ENCODE results near the gene SPDYE17.
"Not testable (repeated sequence)": the region's sequence is repeated elsewhere in the genome, so short reads cannot be mapped to it uniquely, and the experiment has no call there.

Gene SPDYE17

DNA sequence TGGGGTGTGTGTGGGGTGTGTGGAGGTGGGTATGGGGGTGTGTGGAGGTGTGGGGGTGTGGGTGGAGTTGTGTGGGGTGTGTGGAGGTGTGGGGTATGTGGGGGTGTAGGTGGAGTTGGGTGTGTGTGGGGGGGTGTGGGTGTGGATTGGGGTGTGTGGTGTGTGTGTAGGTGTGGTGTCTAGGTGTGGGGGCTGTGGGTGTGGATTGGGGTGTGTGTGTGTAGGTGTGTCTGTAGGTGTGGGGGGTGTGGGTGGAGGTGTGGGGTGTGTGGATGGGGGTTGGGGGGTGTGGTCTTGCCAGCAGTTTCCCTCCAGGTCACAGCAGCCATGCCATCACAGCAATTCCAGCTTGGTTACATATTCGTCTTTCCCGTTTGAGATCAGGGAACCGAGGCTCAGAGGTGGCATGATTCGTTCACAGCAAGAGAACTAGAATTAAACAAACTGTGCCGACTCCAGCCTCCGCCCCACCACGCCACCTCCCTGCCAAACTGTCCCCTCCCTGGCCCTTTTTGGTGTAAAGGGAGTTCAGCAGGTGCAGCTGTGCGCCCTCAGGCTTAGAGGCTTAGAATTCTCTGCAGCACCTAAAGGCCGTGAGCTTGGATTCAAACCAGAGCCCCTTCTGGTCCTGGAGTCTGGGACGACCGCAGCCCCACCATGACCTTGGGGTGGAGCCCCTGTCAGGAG is 33.3 kb downstream of the SPDYE17 start:
- not testable (repeated sequence) for DNase-seq (ENCODE audit: low read depth in 2 of 2)

DNA sequence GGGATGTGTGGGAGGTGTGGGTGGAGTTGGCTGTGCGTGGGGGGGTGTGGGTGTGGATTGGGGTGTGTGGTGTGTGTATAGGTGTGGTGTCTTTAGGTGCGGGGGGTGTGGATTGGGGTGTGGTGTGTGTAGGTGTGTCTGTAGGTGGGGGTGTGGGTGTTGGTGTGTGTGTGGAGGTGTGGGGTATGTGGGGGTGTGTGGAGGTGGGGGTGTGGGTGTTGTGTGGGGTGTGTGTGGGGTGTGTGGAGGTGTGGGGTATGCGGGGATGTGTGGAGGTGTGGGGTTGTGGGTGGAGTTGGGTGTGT is 33.9 kb downstream of the SPDYE17 start:
- DNase-seq (ENCODE audit: low read depth in 2 of 2), result no peak

DNA sequence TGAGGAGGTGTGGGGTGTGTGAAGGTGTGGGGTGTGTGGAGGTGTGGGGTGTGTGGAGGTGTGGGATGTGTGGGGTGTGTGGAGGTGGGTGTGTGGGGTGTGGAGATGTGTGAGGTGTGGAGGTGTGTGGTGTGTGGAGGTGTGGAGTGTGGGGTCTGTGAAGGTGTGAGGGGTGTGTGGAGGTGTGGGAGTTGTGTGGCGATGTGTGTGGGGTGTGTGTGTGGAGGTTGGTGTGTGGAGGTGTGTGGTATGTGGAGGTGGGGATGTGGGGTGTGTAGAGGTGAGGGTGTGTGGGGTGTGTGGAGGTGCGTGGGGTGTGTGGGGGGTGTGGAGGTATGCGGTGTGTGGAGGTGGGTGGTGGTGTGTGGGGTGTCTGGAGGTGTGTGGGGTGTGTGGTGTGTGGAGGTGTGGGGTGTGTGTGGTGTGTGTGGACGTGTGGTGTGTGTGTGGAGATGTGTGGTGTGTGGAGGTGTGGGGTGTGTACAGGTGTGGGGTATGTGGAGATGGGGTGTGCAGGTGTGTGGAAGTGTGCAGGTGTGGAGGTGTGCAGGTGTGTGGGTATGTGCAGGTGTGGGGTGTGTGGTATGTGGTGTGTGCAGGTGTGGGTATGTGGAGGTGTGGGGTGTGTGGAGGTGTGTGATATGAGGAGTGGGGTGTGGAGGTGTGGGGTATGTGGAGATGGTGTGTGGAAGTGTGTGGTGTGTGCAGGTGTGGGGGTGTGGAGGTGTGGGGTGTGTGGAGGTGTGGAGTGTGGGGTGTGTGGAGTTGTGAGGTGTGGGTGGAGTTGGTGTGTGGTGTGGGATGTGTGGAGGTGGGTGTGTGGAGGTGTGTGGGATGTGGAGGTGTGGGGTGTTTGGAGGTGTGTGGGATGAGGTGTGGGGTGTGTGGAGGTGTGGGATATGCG is 34.5 kb downstream of the SPDYE17 start:
- no peak for DNase-seq (ENCODE audit: low read depth in 2 of 2)

DNA sequence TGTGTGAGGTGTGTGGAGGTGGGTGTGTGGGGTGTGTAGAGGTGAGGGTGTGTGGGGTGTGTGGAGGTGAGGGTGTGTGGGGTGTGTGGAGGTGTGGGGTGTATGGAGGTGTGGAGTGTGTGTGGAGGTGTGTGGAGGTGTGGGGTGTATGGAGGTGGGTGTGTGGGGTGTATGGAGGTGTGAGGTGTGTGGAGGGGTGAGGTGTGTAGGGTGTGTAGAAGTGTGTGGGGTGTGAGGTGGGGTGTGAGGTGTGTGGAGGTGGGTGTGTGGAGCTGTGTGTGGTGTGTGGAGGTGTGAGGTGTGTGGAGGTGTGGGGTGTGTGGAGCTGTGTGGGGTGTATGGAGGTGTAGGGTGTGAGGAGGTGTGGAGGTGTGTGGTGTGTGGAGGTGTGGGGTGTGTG is 35.2 kb downstream of the SPDYE17 start:
- DNase-seq (ENCODE audit: low read depth in 2 of 2), result not testable (repeated sequence)

DNA sequence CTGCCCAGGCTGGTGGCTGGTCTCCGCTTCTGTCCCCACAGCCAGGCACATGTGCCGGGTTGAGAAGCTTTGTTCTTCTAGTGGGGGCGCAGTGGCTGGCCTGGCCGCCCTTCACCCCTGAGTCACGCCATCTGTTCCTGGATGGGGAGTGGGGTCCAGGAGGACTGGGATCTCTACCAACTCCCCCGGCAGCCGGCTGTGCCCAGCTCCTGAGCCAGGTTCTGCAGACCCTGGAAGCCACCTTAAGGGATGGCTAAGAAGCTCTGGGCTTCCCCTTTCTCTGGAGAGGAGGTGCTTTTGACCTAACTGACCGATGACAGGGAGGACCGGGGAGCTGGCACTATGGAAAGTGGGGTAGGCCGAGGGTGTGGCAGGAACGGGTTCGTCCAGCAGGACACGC is 37.9 kb downstream of the SPDYE17 start:
- not testable (repeated sequence) for DNase-seq (ENCODE audit: low read depth in 2 of 2)

DNA sequence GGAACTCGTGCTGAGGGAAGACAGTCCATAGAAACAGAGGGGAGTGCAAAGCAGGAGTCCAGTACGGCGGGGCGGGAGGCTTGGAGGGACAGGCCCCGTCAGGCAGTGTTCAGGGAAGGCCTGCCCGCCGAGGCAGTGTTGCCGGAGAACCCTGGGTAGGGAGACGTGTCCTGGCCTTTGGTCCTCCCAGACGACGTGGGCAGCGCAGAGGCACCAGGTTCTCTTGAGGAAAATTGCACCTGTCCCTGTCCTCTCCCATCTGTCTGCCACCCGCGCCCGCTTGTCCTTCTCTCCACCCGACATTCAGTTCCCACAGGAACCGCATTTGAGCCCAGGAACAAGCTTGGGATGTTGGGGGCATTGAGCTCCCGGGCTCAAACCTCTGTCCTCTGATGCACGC is 38.3 kb downstream of the SPDYE17 start:
- DNase-seq (ENCODE audit: low read depth in 2 of 2), result not testable (repeated sequence)

DNA sequence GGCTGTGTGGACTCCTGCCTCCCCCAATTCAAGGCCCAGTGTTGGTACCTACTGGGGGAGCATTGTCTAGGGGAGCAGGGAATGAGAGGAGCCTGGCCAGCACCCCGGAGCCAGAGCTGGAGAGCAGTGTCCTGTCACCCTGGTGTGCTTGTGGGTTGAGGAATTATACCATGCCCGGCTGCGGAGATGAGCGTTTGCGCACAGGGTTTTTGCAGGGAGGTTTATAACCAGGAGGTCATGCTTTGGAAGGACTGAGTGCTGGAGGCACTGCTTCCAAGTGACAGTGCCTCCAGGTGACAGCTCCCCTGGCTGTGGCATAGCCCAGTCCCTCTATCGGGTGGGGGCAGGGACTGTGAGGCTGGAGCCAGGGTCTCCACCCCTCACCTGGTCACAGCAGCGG is 39.3 kb downstream of the SPDYE17 start:
- DNase-seq (ENCODE audit: low read depth in 2 of 2), result not testable (repeated sequence)

DNA sequence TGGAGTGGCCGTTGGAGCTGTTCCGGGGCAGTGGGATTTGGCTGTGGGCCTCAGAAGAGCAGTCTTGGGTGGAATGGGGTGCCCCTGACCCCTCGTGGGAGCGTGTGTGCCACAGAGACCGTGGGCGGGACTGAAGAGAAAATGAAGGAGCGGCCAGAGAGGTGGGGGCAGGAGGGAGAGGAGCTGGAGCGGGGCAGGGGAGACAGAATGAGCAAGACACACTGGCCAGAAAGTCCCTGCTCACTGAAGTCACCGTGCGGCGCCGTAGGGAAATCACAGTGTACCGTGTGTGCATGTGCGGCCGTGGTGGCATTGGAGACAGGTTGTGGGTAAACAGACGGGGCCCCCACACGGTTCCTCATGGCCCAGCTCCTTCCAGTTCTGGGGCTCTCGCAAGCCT is 40.0 kb downstream of the SPDYE17 start:
- not testable (repeated sequence) for DNase-seq (ENCODE audit: low read depth in 2 of 2)

DNA sequence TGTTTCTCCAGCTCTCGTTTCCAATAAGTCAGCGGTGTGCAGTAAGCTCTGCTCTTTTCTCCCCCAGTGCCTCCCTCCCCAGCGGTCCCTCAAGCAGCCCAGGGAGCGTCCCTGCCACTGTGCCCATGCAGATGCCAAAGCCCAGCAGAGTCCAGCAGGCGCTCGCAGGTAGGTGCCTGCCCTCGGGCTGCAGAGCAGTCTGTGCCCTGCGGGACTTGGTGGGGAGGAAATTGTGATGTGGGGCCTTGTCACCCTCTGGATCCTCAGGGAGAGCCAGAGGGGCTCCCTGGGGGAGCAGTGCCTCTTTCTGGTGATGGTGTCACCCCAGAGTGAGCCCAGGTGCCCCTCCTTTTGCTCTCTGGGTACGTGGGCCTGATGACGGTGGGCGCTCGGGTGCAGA is 42.0 kb downstream of the SPDYE17 start:
- not testable (repeated sequence) for DNase-seq (ENCODE audit: low read depth in 2 of 2)

DNA sequence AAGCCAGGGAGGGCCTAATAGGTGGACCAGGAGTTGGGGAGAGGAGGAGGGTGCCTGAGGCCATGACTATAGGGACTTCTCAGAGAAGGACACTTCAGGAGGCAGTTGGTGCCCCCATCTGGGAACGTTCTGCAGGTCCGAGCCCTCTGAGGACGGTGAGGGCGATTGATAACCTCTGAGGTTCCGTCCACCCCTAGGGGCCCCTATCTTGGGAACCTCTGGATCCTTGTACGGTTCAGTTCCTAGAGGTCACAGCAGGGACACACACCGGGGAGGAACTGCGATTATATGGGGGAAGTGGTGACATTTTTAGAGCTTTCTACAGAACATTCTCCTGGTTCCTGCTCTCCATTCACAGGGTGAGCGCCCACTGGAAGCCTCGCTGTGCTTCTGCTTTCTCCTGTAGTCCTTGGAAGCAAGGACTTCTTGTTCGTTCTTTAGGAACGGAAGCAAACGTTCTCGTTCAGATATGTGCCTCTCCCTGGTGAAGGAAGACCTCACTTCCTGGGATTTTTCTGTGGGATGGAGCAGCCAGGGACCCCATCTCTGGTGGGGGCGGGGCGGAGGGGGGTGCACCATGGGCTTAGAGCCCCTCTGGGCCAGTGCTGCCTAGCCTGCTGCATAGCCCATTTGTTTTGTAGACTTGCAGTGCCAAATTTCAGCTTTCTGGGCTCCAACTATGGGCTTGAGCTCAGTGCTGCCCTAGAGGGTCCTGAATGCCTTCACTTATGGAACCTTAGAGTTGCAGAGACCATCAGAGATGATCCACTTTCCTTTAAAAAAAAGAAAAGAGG is 46.0 kb downstream of the SPDYE17 start:
- not testable (repeated sequence) for DNase-seq (ENCODE audit: low read depth in 2 of 2)

DNA sequence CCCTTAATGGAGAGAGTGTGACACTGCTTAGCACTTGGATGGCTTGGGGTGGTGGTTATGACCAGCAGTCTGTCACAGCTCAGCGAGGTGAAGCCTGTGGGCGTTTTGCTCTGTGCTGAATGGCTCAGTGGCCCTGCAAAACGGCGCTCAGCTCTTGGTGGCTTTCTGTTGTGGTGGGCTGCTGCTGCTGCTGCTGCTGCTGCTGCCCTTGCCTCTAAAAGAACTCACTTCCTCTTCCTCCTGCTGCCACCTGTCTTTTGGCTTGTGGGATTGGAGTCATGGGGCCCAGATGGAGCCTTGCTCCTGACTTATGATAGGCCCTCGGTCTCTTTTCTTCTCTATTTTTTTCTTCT is 47.4 kb downstream of the SPDYE17 start:
- DNase-seq (ENCODE audit: low read depth in 2 of 2), result not testable (repeated sequence)

DNA sequence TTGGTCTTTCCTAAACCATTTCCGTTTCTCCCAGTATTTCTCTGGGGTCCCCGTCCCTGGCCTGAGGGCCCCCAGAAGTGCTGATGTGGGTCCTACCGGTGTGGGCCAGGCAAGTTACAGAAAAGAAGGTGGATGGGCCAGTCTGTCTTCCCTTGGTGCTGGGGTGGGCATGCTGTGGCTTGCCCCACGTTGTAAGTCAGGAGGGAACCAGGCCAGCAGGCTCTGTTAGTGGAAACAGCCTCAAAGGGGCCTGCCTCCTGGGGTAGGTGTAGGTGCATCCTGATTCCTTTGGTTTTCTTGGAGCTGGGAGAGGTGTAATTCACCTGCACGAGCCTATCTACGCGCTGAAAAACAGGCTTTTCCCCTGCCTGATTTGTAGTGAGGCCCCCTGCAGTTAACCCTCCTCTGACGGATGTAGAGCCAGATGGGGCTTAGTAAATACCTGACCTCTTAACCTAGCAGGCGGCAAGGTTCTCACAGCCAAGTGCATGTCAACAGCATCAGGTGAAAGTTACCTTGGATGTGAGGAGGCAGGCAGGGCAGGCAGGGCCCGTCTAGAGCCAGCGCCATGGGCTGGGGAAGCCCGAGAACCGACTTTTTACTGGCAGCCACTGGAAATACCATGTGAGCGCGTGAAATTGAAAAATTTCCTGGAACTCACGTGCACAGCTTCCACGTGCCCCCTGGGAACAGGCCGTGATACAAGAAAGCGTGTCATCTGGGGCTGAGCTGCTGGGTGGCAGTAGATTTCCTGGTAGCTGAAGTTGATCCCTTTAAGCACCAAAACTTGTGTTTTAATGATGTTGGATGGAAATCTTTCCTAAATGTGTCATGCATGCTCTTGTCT is 48.0 kb downstream of the SPDYE17 start:
- not testable (repeated sequence) for DNase-seq (ENCODE audit: low read depth in 2 of 2)

DNA sequence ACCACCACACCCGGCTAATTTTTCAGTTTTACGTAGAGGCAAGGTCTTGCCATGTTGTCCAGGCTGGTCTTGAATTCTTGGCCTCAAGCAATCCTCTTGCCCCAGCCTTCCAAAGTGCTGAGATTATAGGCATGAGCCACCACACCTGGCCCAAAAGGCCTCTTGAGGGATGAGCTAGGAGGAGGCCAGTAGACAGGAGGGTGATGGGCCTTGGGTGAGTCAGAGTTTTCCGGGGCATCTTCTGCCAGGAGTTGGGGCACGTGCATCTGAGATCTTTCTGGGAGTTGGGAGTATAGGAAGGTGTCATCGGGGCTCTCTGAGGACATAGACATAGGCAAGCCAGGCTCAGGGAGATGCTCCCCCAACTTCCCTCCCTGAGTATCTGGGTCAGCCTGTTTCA is 48.8 kb downstream of the SPDYE17 start:
- DNase-seq (ENCODE audit: low read depth in 2 of 2), result not testable (repeated sequence)

DNA sequence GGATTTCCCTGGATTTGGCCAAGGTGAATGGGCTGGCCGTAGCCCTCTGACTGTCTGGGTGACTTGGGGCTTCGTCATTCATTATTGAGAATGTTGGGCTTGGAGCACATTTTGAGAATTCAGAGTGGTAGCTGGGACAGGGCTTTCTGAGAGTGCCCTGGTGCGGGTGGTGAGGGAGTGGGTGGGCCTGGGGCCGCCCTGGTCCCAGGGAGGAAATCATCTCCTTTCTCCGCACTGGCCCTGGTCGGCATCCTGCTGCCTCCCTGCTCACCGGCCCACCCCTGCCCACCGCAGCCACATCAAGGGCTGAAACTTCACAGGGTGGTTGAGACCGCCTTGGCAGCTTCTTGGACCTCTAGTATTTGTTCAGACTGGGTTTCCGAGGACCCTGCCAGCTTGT is 49.7 kb downstream of the SPDYE17 start:
- DNase-seq (ENCODE audit: low read depth in 2 of 2), result not testable (repeated sequence)

DNA sequence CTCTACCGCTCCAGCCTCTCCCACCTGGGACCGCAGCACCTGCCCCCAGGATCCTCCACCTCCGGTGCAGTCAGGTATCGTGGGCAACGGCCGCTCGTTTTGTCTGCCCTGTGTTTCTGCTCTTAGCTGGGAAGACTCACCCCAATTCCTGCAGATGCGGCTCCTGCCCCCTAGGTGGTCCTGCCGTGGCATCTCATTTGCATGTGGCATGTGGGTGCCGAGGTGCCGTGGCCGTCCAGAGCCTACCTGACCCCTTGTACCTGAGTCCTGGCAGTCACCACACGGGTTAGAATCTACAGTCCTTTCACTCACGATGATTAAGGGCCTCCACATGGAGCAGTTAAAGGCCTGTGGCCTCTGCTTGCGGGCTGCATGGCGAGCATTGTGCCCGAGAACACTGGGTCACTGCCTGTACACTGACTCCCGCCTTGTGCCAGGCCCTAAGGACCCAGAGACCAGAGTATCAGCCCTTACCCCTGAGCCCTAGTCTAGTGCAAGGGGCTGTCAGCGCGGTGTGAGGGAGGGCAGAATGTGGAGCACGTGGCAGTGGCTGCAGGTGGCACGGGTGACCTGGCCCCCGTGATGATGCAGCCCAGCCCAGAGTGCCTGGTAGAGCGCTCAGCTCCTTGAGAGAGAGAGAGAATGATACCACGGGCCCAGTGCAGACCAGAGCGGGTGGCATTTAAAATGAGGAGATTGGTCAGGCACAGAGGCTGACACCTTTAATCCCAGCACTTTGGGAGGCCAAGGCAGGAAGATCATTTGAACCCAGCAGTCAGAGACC is 50.8 kb downstream of the SPDYE17 start:
- DNase-seq (ENCODE audit: low read depth in 2 of 2), result not testable (repeated sequence)

DNA sequence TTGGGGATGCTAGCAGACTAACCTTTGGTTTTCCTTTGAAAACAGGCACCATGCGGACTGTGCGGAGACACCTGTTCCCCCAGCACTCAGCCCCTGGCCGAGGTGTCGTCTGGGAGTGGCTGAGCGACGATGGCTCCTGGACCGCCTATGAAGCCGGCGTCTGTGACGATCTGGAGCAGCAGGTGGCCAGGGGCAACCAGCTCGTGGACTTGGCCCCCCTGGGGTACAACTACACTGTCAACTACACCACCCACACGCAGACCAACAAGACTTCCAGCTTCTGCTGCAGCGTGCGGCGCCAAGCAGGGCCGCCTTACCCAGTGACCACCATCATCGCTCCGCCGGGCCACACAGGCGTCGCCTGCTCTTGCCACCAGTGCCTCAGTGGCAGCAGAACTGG is 51.6 kb downstream of the SPDYE17 start:
- not testable (repeated sequence) for DNase-seq (ENCODE audit: low read depth in 2 of 2)

DNA sequence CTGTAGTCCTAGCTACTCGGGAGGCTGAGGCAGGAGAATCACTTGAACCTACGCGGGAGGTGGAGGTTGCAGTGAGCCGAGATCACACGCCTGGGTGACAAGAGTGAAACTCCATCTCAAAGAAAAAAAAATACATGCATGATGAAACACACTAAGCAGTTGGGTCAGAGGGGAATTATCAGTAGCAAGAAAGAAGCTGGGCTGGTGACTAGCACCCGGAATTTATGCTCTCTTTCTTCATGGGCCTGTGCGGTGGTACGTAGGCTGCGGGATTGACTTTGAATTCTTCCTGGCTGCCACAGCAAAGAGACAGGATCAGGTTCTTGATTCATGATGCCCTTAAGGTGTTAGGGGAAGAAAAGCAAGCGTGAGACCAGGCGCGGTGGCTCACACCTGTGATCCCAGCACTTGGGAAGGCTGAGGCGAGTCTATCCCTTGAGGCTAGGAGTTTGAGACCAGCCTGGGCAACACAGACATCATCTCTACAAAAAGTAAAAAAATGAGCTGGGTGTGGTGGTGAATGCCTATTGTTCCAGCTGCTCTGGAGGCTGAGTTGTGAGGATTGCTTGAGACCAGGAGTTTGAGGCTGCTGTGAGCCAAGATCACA is 54.3 kb downstream of the SPDYE17 start:
- DNase-seq (ENCODE audit: low read depth in 2 of 2), result not testable (repeated sequence)

DNA sequence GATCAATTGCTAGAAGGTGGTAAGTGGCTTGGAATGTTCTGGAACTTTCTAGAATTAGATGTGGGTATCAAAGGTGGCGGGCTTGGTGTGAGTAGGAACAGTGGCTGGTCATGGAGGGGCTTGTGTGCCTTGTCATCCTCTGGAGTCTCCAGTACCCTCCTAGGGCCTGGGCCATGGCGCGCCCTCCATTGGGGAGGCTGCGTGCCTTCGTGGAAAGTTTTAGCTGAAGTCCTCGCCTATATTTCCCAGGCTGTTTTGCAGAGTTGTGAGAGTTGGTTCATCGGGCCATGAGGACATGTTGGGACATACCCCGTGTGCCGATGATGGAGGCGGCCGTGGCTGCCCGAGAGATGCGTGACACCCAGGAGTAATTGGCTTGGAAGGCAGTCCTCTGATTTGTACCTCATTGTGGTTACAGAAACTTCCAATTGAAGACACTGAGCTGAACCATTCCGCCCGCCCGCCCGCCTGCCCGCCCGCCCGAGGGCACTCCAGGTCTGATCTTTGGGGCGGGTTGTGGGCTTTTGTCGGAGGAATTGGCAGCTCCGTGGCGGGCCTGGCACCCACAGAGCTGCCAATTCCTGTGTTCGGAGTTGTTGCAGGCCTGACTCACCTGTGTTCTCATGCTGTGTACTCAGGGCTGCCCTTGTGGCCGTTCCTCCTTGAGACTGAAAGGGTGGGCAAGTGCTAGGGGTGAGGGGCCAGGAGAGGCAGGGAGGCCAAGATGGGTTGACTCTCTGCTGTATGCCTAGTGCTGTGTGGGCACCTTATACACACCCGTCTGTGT is 57.2 kb downstream of the SPDYE17 start:
- DNase-seq (ENCODE audit: low read depth in 2 of 2), result not testable (repeated sequence)

DNA sequence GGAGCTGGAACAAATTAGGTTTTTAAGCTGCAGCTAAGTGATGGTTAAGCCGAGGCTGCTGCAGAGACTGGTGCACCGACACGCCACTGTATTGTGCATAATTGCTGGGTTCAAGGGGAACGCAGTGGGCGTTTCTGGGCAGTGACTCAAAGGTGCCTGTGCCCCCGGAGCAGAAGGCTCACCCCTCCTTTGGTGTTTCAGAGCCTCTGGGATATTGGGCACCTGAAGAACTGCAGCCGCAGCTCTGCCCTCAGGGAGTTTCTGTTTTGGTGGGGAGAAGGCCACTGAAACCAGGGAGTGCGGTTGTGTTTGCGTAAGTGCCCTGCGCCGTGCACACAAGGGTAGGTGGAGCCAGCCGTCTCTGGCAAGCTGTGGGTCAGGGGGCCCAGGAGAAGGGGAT is 57.8 kb downstream of the SPDYE17 start:
- not testable (repeated sequence) for DNase-seq (ENCODE audit: low read depth in 2 of 2)

Measured in fibroblast of skin of left biceps (primary cell).